Stimulated activated CD4-positive, alpha-beta T cell treated with anti-CD3 and anti-CD28 coated beads, Interleukin-4, amount 100 ng/mL, for 4 hours (primary cell): ENCODE data around the gene HOXA11.

ENCODE experiments used
- DNase-seq, 2 experiments: peaks; one replicate each; pipeline ENCODE4 v3.0.0-alpha.2; 2020

HOXA11 gene

DNA sequence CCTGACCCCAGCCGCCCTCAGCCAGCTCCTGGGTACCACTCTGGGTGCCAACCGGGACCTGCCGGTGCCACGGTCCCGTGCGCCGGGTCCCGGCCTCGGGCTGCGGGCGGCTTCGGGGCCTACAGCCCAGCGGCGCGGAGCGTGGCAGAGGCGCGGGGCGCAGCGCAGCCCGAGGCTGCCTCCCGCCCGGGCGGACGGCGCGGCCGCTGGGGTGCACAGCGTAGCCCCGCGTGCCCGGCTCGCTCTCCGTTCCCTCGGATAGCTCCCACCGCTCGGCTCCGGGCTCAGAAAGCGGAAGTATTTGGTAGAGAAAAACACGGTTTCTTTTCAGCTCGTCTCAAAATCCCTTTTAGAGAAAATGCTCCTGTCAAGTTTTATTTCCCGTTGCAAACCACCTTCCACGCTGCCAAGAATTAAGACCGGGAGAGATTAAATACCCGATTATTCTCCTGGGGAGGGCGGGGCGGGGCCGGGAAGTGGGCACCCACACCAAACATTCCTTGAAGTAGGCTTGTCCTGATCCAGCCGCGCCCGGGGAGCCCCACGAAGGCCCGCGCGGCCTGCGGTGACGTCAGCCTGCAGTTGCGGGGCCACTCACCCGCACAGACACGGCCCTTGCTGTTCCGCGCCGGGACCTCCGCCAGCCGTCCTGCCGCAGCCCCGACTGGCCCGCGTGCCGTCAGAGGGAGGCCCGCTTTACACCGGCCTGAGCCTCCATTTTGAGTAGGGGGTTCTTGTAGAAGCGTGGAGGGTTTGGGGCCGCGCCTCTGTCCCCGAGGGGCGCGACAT lies 7.7 kb upstream of the HOXA11 start:
- no peak for DNase-seq

GRCh38 chr7:27191833-27192545 lies 7.0 kb upstream of the HOXA11 start:
- DNase-seq: no peak

DNA sequence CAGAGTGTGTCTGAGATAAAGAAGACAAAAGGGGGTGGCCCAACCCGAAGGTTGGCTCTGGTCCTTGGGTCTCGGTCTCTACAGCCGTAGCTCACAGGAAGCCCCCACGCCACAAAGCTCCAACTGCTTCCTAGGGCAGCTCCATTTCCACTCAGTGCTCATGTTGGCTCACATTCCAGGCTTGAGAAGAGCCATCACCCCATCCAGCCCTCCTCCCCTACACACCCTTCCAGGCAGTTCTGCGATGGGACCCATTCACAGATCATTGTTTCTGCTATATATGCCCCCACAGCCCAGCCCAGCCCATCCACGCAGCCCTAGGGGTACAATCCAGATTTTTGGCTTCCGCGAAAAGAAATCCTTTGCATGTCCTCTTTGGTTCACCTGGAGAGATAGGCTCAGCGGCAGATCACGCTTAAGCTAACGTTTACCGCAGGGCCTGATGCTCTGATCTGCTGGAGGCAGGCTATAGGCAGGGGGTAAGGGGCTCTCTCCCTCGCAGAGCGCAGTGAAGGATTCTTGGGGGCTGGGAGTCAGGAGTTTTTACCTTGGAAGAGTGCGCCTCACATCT lies 6.2 kb upstream of the HOXA11 start:
- DNase-seq: no peak

GRCh38 chr7:27189997-27190748 lies 5.1 kb upstream of the HOXA11 start:
- DNase-seq: no peak

DNA sequence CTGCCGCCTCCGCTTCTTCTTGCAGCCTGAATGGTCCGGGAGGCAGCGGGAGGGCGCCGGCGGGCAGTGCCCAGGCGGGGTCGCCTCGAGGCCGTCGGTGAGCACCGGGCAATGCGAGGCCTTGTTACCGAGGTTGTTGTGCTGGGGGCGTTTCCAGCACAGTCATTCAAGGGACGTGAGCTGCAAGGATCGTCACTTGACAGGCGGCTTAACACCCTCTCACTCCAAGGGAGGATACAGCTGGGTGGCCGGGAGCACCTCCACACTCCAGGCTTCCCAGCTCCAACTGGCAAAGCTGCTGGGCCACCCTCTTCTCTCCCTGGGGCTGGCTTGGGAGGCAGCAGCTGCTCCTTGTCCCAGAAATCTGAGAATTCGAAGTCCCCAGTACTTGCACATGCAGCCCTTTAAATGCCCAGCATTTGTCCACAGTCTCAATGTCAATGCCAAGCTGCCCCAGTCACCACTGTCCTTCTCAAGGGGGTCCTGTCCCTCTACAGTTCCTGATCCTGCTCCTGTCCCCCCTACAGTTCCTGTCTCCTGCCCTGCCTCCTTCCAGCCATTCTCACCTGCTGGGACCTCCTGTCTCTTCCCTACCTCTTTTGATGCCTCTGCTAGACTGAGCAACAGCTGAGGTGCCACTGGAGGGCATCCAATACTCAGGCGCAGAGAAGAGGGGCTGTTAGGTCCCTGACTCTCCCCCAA lies 4.4 kb upstream of the HOXA11 start:
- no peak for DNase-seq

DNA sequence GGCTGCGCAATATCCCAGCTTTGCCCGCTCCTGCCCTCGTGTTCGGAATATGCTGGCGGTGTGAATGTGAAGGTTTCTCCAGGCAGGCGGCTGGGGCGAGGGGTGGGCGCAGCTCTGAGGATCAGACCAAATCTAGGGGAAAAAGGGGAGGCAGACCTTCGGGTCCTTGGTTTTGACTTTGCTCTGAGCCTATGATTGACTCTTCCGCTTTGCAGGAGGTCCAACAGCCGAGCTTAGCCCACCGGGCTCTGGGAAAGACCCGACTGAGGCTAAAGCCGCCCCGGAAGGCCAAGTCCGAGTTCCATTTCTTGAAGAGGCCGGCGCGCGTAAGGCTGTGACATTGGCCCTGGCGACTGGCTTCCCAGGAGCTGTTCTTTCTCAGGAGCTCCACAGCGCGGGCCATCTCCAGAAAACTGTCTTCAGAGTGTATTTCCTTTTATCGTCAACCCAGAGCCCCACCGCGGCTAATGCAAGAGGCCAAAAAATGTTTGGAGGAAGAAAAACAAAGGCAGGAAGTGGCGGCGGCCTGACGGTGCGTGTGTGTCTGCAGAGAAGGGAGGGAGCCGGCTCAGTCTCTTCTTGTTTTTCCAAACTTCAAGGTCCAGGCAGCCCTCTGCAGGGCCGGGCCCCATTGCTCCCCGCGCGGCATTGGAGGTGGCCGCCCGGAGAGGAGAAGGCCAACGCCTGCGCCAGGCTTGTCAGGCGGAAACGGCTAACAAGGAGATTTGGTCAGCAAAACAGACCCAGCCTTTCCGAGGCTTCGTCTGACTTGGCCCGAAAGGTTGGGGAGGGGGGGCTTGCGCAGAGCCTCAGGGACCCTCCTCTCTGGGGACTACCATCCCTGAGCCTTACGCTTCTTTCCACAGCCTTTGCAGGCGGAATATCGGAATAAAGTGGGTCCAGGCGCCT lies 3.6 kb upstream of the HOXA11 start:
- no peak for DNase-seq

GRCh38 chr7:27187475-27188385 lies 2.7 kb upstream of the HOXA11 start:
- DNase-seq: no peak

GRCh38 chr7:27186668-27187474 lies 1.8 kb upstream of the HOXA11 start:
- DNase-seq: no peak

DNA sequence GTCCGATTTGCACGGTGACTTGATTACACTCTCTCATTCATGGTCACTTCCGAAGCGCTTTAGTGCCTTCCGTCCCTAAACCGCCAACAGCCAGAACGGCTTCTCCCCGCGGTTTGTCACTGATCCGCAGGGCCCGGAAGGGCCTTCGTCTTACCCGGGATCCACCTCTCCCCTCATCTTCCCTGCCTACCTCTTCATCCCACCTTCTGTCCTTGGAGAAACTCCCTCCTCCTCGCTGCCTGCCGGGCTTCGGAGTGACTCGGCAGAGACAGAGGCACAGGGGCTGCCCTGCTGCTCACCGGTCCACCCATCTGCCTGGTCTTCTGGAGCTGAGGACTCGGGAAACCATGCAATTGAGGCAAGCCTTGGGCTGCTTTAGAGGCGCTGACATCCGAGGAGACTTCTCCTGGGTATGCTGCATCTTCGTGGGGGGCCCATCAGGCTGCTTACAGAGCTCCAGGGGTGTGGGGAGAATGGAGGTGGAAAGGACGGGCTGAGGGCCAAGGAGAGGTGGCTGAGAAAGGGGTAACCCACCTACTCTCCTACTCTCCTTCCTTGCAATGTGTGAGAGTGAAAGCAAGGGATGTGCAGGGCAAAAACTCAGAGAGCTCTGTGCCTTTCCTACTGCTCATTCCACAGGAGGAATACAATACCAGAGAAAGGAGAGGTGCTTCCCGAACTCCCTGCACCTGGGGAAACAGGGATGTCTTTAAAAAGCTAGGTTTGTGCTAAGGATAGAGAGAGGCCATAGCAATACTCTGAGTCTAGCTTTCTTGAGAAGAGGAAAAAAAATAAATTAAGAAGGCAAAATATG lies 1.0 kb upstream of the HOXA11 start:
- no peak for DNase-seq

- DNase-seq: no peak
Measured at GRCh38 chr7:27184337-27185012, 557 bp downstream of the HOXA11 start.

GRCh38 chr7:27183682-27184336 lies 1.2 kb downstream of the HOXA11 start:
- DNase-seq: no peak

GRCh38 chr7:27182861-27183681 lies 2.0 kb downstream of the HOXA11 start:
- no peak for DNase-seq

DNA sequence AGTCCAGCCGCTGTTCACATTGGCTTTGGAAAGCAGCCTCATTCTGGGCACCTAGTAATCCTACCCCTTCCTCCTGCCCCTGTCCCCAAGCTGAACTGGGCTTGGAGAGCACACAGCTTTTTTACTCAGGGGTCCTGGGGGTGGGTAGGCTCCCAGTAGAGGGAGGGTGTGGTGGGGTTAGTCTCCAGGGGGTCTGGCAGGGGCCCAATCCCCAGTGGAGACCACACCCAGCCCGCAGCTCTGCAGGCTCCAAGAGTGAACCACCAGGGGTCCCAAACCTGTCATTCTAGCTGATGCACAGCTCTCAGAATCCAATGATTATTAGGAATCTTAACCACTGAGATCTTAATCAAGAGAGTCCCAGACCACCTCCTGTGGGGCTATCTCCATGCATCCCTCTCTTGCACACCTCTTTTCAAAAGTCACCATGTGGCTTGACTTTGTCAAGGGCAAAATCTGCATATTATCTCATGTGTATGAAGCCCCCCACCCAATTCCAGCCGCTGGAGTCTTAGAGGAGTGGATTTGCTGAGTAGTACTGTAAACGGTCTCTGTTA lies 2.7 kb downstream of the HOXA11 start:
- DNase-seq: no peak

DNA sequence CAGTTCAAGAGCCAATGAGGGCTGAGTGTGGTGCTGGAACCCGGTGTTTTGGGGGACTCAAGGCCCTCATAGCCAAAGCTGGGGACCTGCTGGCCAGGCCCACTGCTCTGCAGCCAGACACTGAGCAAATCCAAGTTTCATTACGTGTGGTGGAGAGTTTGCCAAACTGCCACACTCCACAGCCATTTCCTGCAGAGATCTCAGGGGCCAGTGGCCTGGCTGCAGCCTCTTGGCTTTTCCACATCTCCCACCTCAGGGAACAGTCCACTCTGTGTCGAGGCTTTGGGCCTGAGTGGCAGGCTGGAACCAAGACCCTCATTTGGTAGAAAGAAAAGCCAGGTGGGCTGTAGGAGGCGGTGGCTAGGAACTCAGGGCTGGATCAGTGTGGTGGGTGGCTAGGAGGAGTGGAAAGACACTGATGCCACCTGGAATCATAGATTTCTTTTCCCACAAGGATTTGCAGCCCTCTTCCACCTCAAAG lies 3.2 kb downstream of the HOXA11 start:
- DNase-seq: no peak

- no peak for DNase-seq
Measured at GRCh38 chr7:27180431-27181420, 4.3 kb downstream of the HOXA11 start.
